Measurements from ENCODE around the gene SCLT1.

Gene SCLT1

DNA sequence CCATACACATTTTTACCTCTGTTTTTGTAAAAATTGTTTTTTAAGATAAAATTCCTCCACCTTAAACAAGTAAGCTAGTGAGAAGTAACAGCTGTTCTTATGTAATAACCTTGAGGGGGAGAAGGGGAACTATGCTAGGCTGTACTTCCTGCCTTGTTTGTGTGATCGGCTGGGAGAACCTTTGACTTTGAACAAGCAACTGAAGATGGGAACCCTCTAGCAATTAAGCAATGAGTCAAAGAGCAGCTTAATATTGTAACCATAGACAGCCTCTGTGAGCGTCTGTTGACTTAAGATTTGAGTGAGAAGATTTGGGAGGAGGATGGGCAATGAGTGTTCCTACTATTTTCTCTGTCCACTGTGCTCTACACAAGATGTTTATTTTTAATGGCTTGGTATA, 135.1 kb downstream of the SCLT1 start:
- DNase-seq (ENCODE audit: low read depth in 3 of 3): no peak

DNA sequence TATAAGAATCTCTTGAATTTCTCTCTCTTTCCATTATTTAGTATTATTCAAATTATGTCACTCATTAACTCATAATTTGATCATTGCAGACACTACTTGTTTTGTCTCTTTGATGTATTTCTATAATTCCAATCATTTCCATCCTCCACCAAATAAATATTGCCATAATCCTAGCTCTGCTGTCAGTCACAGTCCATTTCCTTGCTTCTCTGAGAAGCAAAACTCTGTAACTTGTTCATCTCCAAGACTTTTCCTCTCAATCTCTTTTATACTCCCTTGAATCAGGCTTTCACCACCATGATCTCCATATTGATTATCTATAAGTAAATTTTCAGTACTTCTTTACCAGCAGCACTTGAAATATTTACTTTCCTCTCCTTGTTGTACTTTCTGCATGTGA, 135.9 kb downstream of the SCLT1 start:
- no peak for DNase-seq (ENCODE audit: low read depth in 3 of 3)

DNA sequence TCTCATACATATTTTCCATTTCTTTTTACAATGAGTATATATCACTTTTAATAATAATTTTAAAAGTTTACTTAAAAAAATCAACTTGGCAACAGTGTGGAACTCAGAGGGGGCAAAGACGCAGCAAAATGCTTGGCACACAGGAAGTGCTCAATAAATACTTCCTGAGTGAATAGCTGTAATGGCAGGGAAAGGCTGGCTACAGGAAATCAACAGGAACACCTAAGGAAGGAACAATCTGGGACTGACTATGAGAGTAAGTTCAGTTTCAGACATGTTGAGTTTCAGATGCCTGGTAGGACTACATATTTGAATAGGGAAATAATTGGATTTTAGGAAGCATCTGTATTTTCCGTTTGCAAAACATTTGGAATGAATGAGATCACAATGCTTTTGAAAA, 137.6 kb downstream of the SCLT1 start:
- DNase-seq (ENCODE audit: low read depth in 3 of 3): no peak

DNA sequence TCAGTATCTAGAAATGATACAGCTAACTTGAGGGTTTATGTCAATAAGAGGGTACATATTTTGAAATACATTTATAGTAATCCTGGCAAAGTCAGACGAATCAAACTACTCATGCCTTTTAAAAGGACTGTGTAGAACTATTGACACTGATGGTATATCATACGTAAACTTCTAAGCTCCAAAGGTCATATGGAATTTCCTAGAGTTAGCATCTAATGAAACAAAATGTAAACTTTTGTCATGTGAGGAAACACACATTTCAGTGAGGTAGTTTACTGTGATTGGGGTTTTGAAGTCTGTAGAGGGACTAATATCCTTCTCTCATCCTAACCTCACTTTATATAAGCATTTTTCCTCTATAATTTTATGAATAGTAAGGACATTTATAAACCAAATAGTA, 138.4 kb downstream of the SCLT1 start:
- DNase-seq (ENCODE audit: low read depth in 3 of 3): no peak

DNA sequence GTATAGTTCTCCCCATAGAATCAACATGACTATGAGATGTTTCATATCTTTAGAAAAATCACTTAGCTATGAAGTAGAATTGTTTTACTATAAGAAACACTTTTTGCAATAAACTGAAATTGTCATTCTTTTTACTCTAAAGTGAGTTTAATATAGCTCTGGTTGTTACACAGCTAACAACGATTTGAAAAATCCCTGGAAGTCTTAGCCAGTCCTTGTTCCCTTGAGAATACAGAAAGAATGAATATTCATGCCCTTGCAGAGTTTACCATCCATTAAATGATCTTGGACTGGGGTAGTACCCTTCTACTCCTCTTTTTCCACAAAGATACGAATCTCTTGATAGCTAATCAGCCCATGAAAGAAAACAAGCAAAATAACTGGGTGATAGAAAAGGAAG, 142.0 kb downstream of the SCLT1 start:
- no peak for DNase-seq (ENCODE audit: low read depth in 3 of 3)

DNA sequence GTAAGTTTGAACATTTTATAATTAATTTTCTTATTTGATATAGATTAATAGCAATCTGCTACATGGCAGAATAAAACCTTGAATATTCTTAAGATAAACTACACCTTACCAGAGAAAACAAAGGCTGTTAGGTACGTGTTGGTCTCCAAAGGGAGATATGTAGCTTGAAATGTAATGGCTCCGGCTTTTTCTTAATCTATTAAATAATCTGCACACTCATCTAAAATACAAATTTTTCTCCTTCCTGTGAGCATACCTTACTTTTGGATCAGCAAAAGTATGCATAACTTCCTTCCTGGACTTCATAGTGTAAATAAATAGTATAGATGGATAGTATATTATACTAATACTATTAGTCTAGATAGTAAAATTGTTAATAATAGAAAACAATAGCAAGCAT, 142.5 kb downstream of the SCLT1 start:
- DNase-seq (ENCODE audit: low read depth in 3 of 3): no peak

DNA sequence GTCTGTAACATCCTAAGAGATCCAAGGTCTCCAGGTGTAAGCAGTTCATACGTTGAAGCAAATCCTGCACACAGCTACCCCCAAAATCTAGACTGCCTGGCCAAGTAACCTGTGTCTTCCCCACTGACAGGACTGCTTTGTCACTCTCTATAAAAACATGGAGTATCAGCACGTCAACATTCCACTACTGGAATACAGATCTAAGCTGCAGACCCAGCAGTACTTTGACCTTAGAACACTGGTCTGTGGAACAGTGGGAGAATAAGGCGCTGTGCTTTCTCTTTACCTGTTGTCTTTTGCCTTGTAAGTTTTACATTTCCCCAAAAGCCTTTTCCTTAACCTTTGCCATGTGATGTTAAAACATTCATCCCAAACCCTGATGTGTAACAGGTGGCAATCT, 146.4 kb downstream of the SCLT1 start:
- no peak for DNase-seq (ENCODE audit: low read depth in 3 of 3)

DNA sequence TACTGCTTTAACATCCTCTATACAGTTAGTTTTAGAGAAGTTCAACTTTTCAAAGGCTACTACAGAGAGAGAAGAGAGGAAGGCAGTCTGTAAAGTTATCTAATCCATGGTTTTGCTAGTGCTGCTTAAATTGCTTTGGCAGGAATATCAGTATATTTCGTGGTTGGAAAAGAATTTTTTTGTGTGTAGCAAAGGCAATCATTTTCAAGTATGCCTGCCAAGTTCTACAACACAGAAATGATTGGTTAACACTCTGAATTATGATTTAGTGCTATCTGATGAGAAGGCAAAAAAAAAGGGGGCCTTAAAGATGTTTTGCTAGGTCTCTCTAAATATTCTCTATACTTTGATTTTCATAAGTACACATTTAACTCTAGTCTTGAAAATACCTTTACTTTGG, 150.7 kb downstream of the SCLT1 start:
- DNase-seq (ENCODE audit: low read depth in 3 of 3): no peak

DNA sequence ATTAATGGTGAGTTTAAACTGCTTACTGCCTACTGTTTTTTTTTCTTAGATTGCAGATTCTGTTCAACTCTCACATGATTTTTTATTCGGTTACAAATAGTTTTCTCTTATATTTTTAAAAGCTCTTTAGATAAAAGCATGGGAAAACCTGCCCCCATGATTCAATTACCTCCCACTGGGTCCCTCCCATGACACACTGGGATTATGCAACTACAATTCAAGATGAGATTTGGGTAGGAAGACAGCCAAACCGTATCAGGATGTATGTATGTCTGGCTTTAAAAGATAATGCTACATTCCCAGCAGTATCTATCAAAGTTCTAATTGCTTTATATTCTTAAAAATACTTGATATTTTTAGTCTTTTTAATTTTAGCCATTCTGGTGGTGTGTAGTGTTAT, 152.4 kb downstream of the SCLT1 start:
- no peak for DNase-seq (ENCODE audit: low read depth in 3 of 3)

DNA sequence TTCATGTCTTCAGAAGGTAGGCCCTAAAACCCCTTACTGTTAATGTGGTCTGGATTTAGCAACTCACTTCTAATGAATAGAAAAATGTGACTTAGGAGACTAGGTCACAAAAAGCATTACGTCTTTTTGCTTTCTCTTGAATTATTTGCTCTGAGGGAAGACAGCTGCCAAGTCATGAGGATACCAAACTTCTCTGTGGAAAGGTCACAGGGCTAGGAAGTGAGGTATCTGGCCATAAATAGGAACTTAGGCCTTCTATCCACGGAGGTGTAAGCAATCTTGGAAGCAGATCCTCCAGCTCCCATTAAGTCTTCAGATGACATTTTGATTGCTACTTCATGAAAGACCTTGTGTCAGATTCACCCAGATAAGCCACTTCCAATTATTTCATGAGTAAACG, 163.3 kb downstream of the SCLT1 start:
- DNase-seq (ENCODE audit: low read depth in 3 of 3): no peak

DNA sequence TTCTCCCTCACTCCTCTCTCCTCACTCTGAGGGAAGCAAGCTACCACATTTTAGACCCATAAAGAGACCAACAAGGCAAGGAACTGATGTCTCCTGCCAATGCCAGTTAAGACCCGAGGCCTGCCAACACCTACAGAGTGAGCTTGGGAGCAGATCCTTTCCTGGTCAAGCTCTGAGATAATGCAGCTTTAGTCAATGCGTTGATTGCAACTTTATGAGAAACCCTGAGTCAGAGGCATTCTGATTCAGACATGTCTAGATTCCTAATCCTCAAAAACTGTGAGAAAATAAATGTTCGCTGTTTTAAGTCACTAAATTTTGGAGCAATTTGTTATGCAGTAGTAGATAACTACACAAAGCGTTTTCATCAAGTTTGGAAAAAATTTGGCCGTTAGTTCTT, 168.4 kb downstream of the SCLT1 start:
- DNase-seq (ENCODE audit: low read depth in 3 of 3): no peak

DNA sequence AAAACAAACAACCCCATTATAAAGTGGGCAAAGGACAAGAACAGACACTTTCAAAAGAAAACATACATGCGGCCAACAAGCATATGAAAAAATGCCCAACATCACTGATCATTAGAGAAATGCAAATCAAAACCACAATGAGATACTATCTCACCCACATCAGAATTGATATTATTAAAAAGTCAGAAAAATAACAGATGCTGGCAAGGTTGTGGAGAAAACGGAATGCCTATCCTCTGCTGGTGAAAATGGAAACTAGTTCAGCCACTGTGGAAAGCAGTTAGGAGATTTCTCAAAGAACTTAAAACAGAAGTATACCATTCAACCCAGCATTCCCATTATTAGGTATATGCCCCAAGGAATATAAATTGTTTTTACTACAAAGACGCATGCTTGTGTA, 171.4 kb downstream of the SCLT1 start:
- DNase-seq (ENCODE audit: low read depth in 3 of 3): no peak

DNA sequence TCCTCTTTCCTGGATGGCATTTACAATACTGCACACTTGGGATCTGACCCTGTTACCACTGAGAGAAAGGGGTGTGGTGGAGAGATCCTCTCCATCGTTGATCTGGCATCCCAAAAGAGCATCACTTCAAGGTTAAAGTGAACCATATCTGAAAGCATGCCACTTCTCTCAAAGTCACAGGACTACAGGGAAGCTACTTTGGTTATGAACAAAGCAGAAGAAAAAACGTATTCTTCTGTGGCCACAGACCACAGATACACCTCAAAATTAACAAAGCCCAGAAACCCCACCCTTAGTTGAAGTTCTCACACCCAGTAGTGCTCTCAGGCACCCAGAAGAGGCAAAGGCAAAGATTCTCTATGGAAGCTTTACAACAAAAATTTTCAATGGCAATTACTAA, 175.6 kb downstream of the SCLT1 start:
- no peak for DNase-seq (ENCODE audit: low read depth in 3 of 3)

DNA sequence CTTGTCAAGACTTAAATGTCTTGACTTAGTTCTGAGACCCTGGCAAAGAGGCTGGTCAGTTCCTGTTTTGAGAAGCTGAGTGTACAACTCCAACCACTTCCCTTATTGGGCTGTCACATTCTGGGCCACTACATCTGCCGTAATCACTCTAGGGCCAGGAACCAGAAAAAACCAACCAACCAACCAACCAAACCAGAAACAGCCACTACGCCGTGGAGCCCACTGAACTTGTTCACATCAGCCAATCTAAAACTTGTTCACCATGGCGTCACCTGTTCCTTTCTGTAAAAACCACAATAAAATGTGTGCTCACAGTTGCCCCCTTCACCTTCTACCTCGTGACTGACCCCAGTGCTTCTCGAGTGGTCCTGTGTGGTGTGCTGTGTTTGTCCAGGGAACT, 176.5 kb downstream of the SCLT1 start:
- no peak for DNase-seq (ENCODE audit: low read depth in 3 of 3)

DNA sequence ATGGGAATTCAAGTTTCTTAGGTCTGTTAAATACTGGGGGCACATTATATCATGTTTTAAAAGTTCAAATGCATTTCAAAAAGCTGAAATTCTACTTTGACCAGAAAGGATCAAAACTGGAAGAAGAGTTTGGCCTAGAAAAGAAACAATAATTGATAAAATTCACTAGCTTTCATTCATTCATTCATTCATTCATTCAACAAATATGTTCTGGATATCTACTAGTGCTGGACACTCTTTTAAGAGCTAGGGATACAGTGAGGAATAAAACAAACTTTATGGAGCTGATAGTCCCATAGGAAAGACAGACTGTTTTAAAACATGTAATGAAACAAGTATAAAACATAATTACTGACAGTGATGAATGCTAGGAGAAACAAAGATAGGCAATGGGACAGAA, 177.8 kb downstream of the SCLT1 start:
- DNase-seq (ENCODE audit: low read depth in 3 of 3): no peak

DNA sequence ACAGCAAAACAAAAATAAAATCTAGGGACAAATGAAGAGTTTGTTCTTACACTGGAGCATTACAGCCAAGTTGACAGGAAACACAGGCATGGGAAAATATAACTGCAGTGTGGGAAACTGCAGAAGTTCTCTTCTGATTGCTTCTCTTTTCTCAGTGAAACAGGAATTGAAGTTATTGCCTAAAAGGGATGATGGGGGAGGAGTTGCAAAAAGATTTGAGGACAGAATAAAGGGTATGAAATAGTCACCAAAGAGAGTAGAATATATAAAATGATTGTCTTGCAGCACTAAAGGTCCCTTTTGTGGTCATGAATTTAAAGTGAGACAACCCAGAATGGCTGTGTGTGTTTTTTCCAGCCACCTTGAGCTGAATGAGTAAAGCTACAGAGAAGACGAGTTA, 180.1 kb downstream of the SCLT1 start:
- no peak for DNase-seq (ENCODE audit: low read depth in 3 of 3)

DNA sequence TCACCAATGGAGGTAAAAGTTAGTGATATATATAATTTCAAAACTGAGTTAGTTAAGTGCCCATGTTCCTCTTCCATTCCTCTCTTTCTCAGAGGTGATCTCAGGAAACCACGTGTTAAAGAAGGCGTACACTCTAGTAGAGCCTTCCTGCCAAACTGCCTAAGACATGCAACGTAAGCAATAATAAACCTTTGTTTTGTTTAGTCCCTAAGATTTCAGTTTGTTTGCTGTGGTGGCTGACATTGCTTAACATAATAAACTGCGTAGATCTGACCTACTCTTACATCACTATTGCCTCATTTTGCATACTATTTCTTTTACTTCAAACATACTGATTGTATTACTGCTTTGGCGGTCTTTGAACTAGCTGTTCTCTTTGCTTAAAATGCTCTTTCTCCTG, 184.6 kb downstream of the SCLT1 start:
- DNase-seq (ENCODE audit: low read depth in 3 of 3): no peak

DNA sequence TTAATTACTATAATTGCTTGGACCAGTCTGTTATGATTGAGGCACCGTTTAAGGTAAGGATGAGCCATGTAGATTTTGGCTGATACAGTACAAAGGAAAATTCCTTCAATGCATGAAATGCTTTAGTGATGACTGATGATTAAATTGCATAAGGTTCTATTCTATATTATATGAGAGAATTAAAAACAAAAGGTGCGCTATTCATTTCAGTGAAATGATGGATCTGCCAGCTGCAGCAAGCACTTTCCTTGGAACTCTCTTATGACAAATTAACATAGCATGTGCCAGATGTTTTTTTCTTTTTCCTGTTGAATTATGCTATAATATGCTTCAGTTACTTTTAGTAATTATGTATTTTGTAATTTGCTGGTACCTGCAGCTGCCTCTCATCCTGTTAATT, 185.4 kb downstream of the SCLT1 start:
- no peak for DNase-seq (ENCODE audit: low read depth in 3 of 3)

DNA sequence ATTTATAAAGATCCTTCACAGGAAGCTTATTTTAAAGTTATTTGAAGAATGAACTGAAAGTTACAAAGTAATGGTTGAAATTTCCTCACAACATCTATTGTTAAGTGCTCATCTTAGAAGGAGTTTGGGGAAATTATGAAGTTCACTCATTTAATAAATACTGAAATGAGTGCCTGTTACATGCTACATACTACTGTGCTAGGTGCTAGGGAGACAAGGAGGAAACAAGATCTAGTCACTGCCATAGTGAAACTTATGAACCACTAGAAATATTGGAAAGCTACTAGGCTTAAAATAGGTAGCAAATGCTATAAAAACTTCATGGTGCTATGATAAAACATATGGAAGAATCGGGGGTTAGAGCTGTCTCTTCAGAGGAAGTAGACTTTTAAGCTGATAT, 186.8 kb downstream of the SCLT1 start:
- no peak for DNase-seq (ENCODE audit: low read depth in 3 of 3)

DNA sequence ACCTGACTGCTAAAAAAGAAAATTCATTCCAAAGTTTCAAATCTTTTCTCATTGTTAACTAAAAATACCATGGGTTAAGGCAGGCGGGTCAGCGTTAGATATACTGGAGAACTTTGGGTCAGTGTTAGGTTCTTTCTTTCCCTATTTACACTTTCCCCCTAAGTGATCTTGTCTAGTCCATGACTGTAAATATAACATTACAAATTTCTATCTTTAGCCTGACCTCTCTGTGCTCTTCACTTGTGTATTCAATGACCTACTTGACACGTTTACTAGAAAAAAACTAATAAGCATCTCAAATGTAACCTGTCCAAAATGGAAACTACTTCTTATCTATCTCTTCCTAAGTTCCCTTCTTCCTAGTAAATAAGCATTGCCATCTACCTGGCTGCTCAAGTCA, 188.5 kb downstream of the SCLT1 start:
- DNase-seq (ENCODE audit: low read depth in 3 of 3): no peak

DNA sequence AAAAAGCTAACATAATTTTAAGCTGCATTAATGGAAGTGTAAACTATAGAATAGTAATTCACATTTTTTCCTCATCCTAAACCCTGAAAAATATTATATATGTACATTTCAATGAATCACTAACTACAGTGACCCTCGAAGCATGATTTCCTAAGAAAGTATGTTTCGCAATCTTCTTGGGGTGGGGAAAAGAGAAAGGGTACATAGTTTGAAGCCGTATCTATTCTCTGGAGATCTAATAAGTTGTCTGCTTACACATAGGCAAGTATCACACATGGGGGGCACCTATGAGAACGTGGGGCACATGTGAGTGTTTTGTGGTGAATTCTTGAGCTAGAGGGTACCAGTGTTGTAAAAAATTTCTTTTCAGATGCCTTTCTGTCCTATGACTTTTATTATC, 212.7 kb downstream of the SCLT1 start:
- no peak for DNase-seq (ENCODE audit: low read depth in 3 of 3)

DNA sequence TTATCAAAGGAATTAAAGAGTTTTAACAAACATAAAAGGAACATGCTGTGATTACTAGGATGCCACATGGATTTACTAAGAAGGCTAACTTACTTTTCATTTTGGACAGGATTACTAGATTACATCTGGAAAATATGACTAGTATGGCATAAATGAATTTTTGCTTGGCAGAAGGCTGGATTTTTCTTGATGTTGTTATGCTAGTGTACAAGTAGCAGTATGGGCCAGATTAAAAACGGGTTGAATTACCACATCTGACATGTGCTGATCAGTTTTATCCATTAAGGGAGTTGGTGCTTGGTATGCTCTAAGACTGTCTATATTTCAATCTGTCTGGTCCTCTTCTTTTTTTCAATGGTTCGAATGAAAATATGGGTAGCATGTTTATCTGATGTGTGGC, 213.4 kb downstream of the SCLT1 start:
- no peak for DNase-seq (ENCODE audit: low read depth in 3 of 3)

DNA sequence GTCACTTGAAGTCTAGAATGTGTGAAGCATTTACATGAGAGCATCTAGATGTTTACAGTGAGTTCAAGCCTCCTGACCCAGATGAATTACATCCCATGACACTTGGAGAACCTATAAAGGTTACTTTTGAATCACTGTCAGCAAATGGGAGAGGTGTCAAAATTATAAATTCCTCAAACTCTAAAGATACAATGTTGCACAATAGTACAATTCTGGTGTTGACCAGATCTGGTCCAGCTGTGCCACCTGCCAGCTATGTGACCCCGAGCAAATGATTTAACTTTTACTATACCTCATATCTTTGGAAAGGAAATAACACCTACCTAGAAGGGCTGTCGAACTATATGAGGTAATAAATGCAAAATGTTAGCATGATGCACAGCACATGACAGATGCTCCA, 214.1 kb downstream of the SCLT1 start:
- DNase-seq (ENCODE audit: low read depth in 3 of 3): no peak

DNA sequence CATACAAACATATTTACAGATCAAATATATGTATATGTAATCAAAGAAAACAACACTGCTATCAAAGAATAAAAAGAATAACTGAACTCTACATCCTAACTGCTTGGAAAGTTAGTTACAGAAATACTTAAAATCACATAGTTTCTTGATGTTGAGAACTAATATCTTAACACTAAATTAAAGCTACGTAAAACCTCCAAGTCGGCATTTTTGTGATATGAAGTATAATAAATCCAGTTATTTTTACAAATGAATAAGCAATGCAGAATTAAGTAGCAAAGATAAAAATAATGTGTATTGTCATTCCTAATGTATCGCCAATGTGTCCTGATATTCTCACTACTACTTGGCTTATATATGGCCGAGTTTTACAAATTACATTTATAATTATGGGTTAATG, 215.4 kb downstream of the SCLT1 start:
- DNase-seq (ENCODE audit: low read depth in 3 of 3): no peak

DNA sequence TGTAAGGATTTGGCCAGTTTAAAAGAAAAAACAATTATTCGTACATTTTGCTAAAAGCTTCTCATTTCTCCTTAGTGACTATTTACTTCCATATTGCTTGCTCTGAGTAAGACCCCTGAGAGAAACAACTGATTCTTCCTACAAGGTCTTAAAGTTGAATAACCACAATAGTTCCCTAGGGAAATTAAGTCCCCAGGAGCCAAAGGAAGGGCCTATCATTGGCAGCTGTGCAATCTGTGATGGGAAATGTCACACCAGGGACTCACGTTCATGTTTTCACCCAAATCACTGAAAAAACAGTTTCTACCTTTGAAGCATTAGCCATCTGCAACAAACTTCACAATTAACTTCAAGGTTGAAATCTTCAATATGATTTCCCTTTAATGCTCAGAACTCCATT, 217.1 kb downstream of the SCLT1 start:
- DNase-seq (ENCODE audit: low read depth in 3 of 3): no peak

Data from stimulated activated CD4-positive, alpha-beta T cell treated with anti-CD3 and anti-CD28 coated beads, TNF-alpha, amount 100 ng/mL, for 48 hours (primary cell).